GM12878 (cell line): Measurements from ENCODE around the gene SUMF1. TPM values are rescaled to one million over a fixed set of nuclear protein-coding genes. Genes with fewer than 3 reads are reported as not detected.
A peak's percentile ranks its signal among the peaks of the same experiment; 100 is the strongest.

Experiments
- ATAC-seq: fragments of 200-7000 bp; cut with Tn5 transposase; 3 replicates; pipeline ENCODE4 v1.9.1; 2020; ENCODE audit warnings: mild to moderate bottlenecking, moderate library complexity
- BruUV-seq: library from RNA; stranded (reverse); fragments of 400-500 nt; replicated peaks from 2 replicates; lab custom pipeline; 2021; lab: Mats Ljungman, UMichigan
- CTCF ChIA-PET: fragments of 300-600 bp; sonication (Branson Sonifier 250); formaldehyde crosslinking; extraction: SDS; loops from one replicate; lab custom pipeline; 2021; ENCODE audit warnings: inconsistent platforms; lab: Yijun Ruan, JAX
- POLR2A ChIA-PET: fragments of 350-600 bp; formaldehyde crosslinking; extraction: SDS; loops from one replicate; lab custom pipeline; 2021; ENCODE audit warnings: inconsistent platforms; lab: Charles Lee
- RAD21 ChIA-PET: fragments of 300-600 bp; sonication (Branson Sonifier 250); formaldehyde crosslinking; loops from one replicate; lab custom pipeline; 2023; ENCODE audit warnings: antibody characterized with exemption; ENCODE audit not compliant: unreplicated experiment; lab: Charles Lee
- SMC1A ChIA-PET: fragments of 300-600 bp; sonication (Branson Sonifier 250); formaldehyde crosslinking; loops from one replicate; lab custom pipeline; 2023; ENCODE audit not compliant: unreplicated experiment, uncharacterized antibody; lab: Charles Lee
- DNase-seq: peaks from one replicate; pipeline ENCODE4 v3.0.0-alpha.2; 2011; ENCODE audit warnings: low read depth, low spot score
- FAIRE-seq: peaks from 3 replicates; lab custom pipeline; 2011; peaks lifted over from hg19 to GRCh38; lab: Jason Lieb, UNC
- H2AFZ ChIP-seq: 2 replicates; pipeline ENCODE4 v1.6.0; 2011; ENCODE audit warnings: low read depth, low read length, control low read depth; ENCODE audit not compliant: control insufficient read depth
- H3K27ac ChIP-seq: 2 replicates; pipeline ENCODE4 v1.5.1; 2011; ENCODE audit warnings: control low read depth; ENCODE audit not compliant: control insufficient read depth, insufficient read depth
- H3K27me3 ChIP-seq, 2 experiments: replicated peaks in 1 of 2; 2 replicates each; pipeline versions ENCODE4 v1.6.0 to v1.6.1; 2011; ENCODE audit warnings: low read length in 1 of 2; ENCODE audit not compliant: control insufficient read depth in 2 of 2, insufficient read depth in 2 of 2
- H3K36me3 ChIP-seq, 2 experiments: 2 replicates each; pipeline ENCODE4 v1.5.1; 2011; ENCODE audit warnings: low read length in 1 of 2; ENCODE audit not compliant: control insufficient read depth in 2 of 2, insufficient read depth in 2 of 2
- H3K4me1 ChIP-seq: 2 replicates; pipeline ENCODE4 v1.6.1; 2011; ENCODE audit warnings: mild to moderate bottlenecking, low read length, moderate library complexity, mixed read lengths; ENCODE audit not compliant: control insufficient read depth, insufficient read depth
- H3K4me2 ChIP-seq: 2 replicates; pipeline ENCODE4 v1.6.0; 2011; ENCODE audit warnings: control low read depth; ENCODE audit not compliant: control insufficient read depth, insufficient read depth
- H3K4me3 ChIP-seq: fragments of 200-600 bp; sonication (generic); 2 replicates; pipeline ENCODE4 v1.5.1; 2016
- H3K79me2 ChIP-seq: 2 replicates; pipeline ENCODE4 v1.6.0; 2011; ENCODE audit warnings: low read length; ENCODE audit not compliant: control insufficient read depth, insufficient read depth
- H3K9ac ChIP-seq: 2 replicates; pipeline ENCODE4 v1.8.0; 2011; ENCODE audit warnings: low read length, control low read depth, mixed read lengths; ENCODE audit not compliant: control insufficient read depth, insufficient read depth
- H3K9me3 ChIP-seq: replicated peaks from 3 replicates; pipeline ENCODE4 v1.5.1; 2011; ENCODE audit warnings: mild to moderate bottlenecking, low read length; ENCODE audit not compliant: control insufficient read depth, insufficient read depth
- H4K20me1 ChIP-seq: 2 replicates; pipeline ENCODE4 v1.6.0; 2011; ENCODE audit not compliant: control insufficient read depth, insufficient read depth
- BRCA1 ChIP-seq: IDR thresholded peaks from 2 replicates; pipeline ENCODE4 v1.6.1; 2011; ENCODE audit warnings: low read depth, low read length, improper control_type of control experiment
- CEBPB ChIP-seq, 2 experiments: fragments of 150-350 bp in 1 of 2; IDR thresholded peaks; 2 replicates each; pipeline ENCODE4 v1.6.1; 2012 to 2014; ENCODE audit warnings: low read depth in 2 of 2, low read length in 2 of 2, borderline replicate concordance in 1 of 2, inconsistent platforms in 1 of 2
- CHD4 ChIP-seq: fragments of 200-600 bp; sonication (generic); IDR thresholded peaks from 2 replicates; pipeline ENCODE4 v1.6.1; 2016; ENCODE audit warnings: mild to moderate bottlenecking
- EP300 ChIP-seq, 2 experiments: fragments of 150-350 bp in 1 of 2; IDR thresholded peaks; 2 replicates each; pipeline ENCODE4 v1.6.1; 2011 to 2012; ENCODE audit warnings: low read depth in 2 of 2, low read length in 2 of 2, borderline replicate concordance in 1 of 2, improper control_type of control experiment in 1 of 2, inconsistent platforms in 1 of 2; ENCODE audit not compliant: control insufficient read depth in 1 of 2
- MEF2A ChIP-seq: IDR thresholded peaks from 2 replicates; pipeline ENCODE4 v1.6.1; 2011; ENCODE audit warnings: low read depth, mild to moderate bottlenecking, low read length, moderate library complexity; ENCODE audit not compliant: insufficient read depth
- NFXL1 ChIP-seq: fragments of 450-650 bp; IDR thresholded peaks from 2 replicates; pipeline ENCODE4 v1.6.1; 2017; ENCODE audit warnings: antibody characterized with exemption, mild to moderate bottlenecking, borderline replicate concordance
- POLR2AphosphoS2 ChIP-seq: IDR thresholded peaks from 2 replicates; pipeline ENCODE4 v1.6.1; 2011; ENCODE audit warnings: low read depth, mild to moderate bottlenecking, low read length, improper control_type of control experiment, moderate library complexity
- WGBS: methylation state at CpG from one replicate; pipeline ENCODE4 v1.1.6; 2016; ENCODE audit warnings: low lambda C conversion rate; ENCODE audit not compliant: insufficient replicate concordance, insufficient coverage; ENCODE audit errors: missing lambda C conversion rate; 5-methylcytosine and 5-hydroxymethylcytosine counted together
- in situ Hi-C: fragments of 300-500 bp; cut with MboI; formaldehyde crosslinking; loops from 9 replicates; pipeline ENCODE4 v1.14.3; 2018; ENCODE audit warnings: mixed read lengths
- intact Hi-C: fragments of 100-400 bp; cut with micrococcal nuclease; formaldehyde crosslinking; loops from one replicate; pipeline ENCODE4 v1.14.2; 2022; ENCODE audit not compliant: unreplicated experiment
- polyA plus RNA-seq, 11 experiments: library from polyadenylated mRNA; depleted of rRNA in 4 of 11; unstranded in 6 of 11; stranded (reverse) in 5 of 11; fragments of >200 nt; fragmentation: Nextera tagmentation in 4 of 11; fragmentation: Illumina TruSeq in 1 of 11; extraction: Ambion mirVana in 4 of 11; extraction: Trizol in 1 of 11; gene quantifications; 1 replicate in 1 of 11; 2 replicates in 10 of 11; pipeline versions ENCODE4 v1.2.1 to v1.2.3, GENCODE V29; 2011 to 2016; ENCODE audit warnings: inconsistent platforms in 2 of 11, missing spikeins in 2 of 11, low read depth in 1 of 11
- total RNA-seq, 4 experiments: library from RNA; depleted of rRNA in 3 of 4; stranded (reverse); fragments of >200 nt in 3 of 4; fragmentation: Illumina TruSeq in 1 of 4; extraction: Trizol in 1 of 4; gene quantifications; 2 replicates each; pipeline versions ENCODE4 v1.2.1 to v1.2.3, GENCODE V29; 2013 to 2021
- TF ChIP-seq, protein P1 (sequence below): fragments of 450-650 bp; IDR thresholded peaks from 2 replicates; pipeline ENCODE4 v1.6.1; 2017; ENCODE audit warnings: mild to moderate bottlenecking, low read depth, inconsistent platforms; ENCODE audit not compliant: poor library complexity, severe bottlenecking
- TF ChIP-seq, protein P2 (sequence below): fragments of 450-650 bp; IDR thresholded peaks from 2 replicates; pipeline ENCODE4 v1.6.1; 2016; ENCODE audit warnings: mild to moderate bottlenecking, moderate library complexity, borderline replicate concordance
- TF ChIP-seq, protein P3 (sequence below): fragments of 450-650 bp; IDR thresholded peaks from 2 replicates; pipeline ENCODE4 v1.6.1; 2017; ENCODE audit warnings: antibody characterized with exemption, mild to moderate bottlenecking, moderate library complexity

The SUMF1 gene
- total and polyA plus RNA-seq, 10 of the 15 experiments (the other 5 are each of a cell fraction or from before 2014, with no cell fraction given) = 3.2 to 14.3 (median 8.5) TPM

DNA sequence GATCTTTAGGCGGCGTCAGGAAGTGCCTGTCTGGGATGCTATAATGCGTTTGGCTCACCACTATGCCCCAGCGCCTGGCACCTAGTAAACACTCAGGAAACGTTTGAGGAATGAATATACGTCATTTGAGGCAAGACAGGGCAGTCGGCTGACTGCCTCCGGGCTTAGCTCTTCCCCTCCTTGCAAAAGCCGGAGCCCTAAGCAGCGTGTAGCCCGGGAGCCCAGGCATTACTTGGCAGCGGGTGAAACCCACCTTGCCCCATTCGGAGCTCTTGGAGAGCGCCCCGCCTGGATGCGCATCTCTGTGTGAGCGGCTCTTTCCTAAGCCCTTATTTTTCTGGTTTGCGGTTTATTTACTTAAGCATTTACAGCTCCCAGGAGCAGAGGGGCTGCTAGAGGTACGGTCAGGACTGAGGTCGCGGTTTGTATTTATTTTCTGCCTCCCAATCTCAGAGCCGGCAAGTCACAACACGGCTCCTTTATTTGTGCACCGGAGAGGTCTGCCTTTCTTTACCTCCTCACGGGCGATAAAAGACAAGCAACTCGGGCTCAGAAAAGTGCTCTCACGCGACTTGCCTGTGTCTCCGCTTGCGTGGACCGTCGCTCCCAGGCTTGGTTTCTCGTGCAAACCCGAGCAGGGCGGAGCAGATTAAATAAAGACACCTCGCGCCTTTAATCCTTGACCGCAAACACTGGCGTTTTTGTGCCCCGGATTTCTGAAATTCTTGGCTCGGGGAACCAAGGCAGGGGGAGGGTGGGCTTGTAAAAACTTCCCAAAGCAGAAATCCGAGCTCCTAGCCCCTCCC is 25.3 kb upstream of the SUMF1 start:
- H3K4me2 ChIP-seq = peak overlapping the region; percentile 91
- DNase-seq (no peak), FAIRE-seq (no peak), ATAC-seq (peak; percentile 25)
- BruUV-seq = TSS peak; percentile 71
- peak overlapping the region; percentile 83 for H2AFZ ChIP-seq
- H3K9me3 ChIP-seq = no peaks in the 10 kb centered on the region
- RAD21 ChIA-PET = interaction anchor here (0.7 to 6.1 kb wide), 14 partner anchors 9 to 336 kb away, joined by 3 to 128 read pairs (median 6); partner anchors contain the start of gene SUMF1
- H3K4me1 ChIP-seq = peaks cover 14% of the 10 kb centered on the region
- in situ Hi-C loops = no loop called here
- no peaks in the 10 kb centered on the region for H3K36me3 ChIP-seq
- H3K4me3 ChIP-seq = peak overlapping the region; percentile 87
- peak overlapping the region; percentile 59 for H3K9ac ChIP-seq
- H4K20me1 ChIP-seq = no peaks in the 10 kb centered on the region
- SMC1A ChIA-PET = interaction anchor here (0.7 to 8.4 kb wide), 14 partner anchors 15 to 265 kb away, joined by 3 to 180 read pairs (median 5); partner anchors contain the start of gene SUMF1
- no peaks in the 10 kb centered on the region; a peak in 1 of 4 replicates for H3K27me3 ChIP-seq
- CTCF ChIA-PET = interaction anchor here (0.7 to 5.5 kb wide), 10 partner anchors 10 to 142 kb away, joined by 3 to 52 read pairs (median 6); no protein-coding TSS in a partner anchor
- POLR2A ChIA-PET = interaction anchor here (0.6 to 7.7 kb wide), 15 partner anchors 13 to 694 kb away, joined by 3 to 132 read pairs (median 4); no protein-coding TSS in a partner anchor
- intact Hi-C loops = loop anchor here (2.0 to 5.0 kb wide), 4 partner anchors 26 to 140 kb away; partner anchors contain the start of gene SUMF1
- peaks cover 27% of the 10 kb centered on the region for H3K79me2 ChIP-seq
- no peak overlapping the region for H3K27ac ChIP-seq
- WGBS = under 1% methylated on average over 43 of the region's 43 CpGs
- TF ChIP-seq, protein P1, sequence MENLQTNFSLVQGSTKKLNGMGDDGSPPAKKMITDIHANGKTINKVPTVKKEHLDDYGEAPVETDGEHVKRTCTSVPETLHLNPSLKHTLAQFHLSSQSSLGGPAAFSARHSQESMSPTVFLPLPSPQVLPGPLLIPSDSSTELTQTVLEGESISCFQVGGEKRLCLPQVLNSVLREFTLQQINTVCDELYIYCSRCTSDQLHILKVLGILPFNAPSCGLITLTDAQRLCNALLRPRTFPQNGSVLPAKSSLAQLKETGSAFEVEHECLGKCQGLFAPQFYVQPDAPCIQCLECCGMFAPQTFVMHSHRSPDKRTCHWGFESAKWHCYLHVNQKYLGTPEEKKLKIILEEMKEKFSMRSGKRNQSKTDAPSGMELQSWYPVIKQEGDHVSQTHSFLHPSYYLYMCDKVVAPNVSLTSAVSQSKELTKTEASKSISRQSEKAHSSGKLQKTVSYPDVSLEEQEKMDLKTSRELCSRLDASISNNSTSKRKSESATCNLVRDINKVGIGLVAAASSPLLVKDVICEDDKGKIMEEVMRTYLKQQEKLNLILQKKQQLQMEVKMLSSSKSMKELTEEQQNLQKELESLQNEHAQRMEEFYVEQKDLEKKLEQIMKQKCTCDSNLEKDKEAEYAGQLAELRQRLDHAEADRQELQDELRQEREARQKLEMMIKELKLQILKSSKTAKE = no peak
- TF ChIP-seq MEF2A = no peak
- TF ChIP-seq CEBPB (IDR thresholded peaks at IDR 0.05; ENCODE audit: borderline replicate concordance in 1 of 2, low read depth in 2 of 2, low read length in 2 of 2) = no peak
- TF ChIP-seq NFXL1 = no peak
- TF ChIP-seq, protein P2, sequence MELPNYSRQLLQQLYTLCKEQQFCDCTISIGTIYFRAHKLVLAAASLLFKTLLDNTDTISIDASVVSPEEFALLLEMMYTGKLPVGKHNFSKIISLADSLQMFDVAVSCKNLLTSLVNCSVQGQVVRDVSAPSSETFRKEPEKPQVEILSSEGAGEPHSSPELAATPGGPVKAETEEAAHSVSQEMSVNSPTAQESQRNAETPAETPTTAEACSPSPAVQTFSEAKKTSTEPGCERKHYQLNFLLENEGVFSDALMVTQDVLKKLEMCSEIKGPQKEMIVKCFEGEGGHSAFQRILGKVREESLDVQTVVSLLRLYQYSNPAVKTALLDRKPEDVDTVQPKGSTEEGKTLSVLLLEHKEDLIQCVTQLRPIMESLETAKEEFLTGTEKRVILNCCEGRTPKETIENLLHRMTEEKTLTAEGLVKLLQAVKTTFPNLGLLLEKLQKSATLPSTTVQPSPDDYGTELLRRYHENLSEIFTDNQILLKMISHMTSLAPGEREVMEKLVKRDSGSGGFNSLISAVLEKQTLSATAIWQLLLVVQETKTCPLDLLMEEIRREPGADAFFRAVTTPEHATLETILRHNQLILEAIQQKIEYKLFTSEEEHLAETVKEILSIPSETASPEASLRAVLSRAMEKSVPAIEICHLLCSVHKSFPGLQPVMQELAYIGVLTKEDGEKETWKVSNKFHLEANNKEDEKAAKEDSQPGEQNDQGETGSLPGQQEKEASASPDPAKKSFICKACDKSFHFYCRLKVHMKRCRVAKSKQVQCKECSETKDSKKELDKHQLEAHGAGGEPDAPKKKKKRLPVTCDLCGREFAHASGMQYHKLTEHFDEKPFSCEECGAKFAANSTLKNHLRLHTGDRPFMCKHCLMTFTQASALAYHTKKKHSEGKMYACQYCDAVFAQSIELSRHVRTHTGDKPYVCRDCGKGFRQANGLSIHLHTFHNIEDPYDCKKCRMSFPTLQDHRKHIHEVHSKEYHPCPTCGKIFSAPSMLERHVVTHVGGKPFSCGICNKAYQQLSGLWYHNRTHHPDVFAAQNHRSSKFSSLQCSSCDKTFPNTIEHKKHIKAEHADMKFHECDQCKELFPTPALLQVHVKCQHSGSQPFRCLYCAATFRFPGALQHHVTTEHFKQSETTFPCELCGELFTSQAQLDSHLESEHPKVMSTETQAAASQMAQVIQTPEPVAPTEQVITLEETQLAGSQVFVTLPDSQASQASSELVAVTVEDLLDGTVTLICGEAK = 0 out of 2 replicates have a peak, but pooled peaks have one; percentile 25
- 0 out of 2 replicates have a peak, but pooled peaks have one; percentile 7 for TF ChIP-seq BRCA1
- no peak for TF ChIP-seq POLR2AphosphoS2
- TF ChIP-seq, protein P3, sequence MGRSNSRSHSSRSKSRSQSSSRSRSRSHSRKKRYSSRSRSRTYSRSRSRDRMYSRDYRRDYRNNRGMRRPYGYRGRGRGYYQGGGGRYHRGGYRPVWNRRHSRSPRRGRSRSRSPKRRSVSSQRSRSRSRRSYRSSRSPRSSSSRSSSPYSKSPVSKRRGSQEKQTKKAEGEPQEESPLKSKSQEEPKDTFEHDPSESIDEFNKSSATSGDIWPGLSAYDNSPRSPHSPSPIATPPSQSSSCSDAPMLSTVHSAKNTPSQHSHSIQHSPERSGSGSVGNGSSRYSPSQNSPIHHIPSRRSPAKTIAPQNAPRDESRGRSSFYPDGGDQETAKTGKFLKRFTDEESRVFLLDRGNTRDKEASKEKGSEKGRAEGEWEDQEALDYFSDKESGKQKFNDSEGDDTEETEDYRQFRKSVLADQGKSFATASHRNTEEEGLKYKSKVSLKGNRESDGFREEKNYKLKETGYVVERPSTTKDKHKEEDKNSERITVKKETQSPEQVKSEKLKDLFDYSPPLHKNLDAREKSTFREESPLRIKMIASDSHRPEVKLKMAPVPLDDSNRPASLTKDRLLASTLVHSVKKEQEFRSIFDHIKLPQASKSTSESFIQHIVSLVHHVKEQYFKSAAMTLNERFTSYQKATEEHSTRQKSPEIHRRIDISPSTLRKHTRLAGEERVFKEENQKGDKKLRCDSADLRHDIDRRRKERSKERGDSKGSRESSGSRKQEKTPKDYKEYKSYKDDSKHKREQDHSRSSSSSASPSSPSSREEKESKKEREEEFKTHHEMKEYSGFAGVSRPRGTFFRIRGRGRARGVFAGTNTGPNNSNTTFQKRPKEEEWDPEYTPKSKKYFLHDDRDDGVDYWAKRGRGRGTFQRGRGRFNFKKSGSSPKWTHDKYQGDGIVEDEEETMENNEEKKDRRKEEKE = no peak
- 0 out of 4 replicates have a peak, but pooled peaks of 1 of the 2 experiments have one; percentile 9 for TF ChIP-seq EP300 (IDR thresholded peaks at IDR 0.05; ENCODE audit: borderline replicate concordance in 1 of 2, control insufficient read depth in 1 of 2, low read depth in 2 of 2, low read length in 2 of 2)
- TF ChIP-seq CHD4 = no peak
